ENCODE measurements around the gene MKLN1.

MKLN1 gene

DNA sequence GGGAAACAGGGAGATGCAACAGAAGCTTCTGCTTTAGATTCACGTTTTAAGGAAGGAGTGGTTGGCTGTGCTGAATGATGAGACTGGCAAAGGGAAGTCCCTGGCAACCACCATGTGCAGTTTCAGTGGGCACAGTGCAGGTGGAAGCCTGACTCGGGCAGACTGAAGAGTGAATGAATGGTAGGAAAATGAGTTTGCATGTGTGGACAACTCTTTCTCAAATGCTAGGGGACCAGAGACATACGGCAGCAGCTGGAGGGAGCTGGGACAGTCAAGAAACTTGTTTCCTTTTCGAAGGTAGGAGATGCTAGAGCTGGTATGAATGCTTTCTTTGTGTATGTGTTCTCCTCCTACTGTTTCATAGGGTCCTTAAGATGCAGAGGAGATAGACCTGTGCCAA lies 199.8 kb downstream of the MKLN1 start:
- no peak for DNase-seq

DNA sequence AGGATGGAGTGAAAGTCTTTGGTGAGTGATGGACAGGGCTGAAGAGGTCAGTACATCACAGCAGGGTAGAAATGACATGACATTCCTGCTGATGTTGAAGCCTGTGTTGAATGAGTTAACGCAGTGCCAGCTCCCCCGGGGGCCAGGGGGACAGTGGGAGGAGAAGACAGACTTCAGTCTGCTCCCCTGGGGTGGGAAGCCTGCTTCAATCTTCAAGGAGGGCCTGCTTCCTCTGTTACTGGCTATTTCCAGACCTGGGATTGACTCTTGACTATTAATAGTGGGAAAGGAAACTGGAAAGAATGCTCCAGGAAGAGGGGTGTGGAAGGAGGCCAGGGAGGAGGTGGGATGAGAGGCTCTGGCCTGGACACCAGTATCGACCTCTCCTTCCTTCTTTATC lies 201.5 kb downstream of the MKLN1 start:
- no peak for DNase-seq

DNA sequence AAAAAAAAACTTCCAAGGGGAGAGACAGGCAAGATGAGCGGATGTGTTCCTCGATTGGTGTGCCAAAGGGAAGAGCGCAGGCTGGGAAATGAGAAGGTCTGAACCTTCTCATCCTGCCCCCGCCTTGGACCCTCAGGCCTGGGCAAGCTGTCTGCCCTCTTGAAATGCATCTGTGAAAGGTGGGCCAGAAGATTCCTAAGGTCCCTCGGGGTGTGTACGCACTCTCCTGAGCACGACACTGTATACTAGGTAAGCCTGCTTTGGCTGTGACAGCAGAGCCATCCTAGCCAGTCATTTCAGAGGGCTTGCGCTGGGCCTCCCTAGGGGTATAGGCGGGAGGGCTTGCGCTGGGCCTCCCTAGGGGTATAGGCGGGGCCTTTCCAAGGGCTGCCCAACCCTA lies 201.9 kb downstream of the MKLN1 start:
- DNase-seq: no peak

- DNase-seq: no peak
These were observed 202.5 kb downstream of the MKLN1 start for GRCh38 chr7:131530137-131530536.

DNA sequence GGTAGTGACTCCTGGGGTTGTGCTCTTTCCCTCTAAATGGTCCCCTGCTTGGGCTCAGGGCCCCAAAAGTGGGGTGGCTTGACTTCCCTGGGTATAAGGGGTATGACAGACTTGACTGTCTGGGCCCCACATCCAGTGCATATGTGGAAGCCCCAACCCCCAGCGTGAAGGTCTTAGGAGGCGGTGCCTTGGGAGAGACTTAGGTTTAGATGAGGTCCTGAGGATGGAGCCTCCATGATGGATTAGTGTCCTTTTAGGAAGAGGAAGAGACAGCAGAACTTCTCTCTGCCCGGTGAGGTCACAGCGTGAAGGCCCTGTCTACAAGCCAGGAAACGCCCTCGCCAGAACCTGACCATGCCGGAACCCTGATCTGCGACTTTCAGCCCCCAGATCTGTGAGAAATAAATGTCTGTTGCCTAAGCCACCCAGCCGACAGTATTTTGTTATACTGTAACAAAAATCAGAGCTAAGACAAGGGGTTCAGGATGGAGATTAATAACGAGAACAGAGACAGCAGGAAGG lies 205.0 kb downstream of the MKLN1 start:
- DNase-seq: no peak

- DNase-seq: no peak
These were observed 205.5 kb downstream of the MKLN1 start for GRCh38 chr7:131533151-131533559.

- DNase-seq: no peak
These were observed 206.2 kb downstream of the MKLN1 start for GRCh38 chr7:131533566-131534561.

DNA sequence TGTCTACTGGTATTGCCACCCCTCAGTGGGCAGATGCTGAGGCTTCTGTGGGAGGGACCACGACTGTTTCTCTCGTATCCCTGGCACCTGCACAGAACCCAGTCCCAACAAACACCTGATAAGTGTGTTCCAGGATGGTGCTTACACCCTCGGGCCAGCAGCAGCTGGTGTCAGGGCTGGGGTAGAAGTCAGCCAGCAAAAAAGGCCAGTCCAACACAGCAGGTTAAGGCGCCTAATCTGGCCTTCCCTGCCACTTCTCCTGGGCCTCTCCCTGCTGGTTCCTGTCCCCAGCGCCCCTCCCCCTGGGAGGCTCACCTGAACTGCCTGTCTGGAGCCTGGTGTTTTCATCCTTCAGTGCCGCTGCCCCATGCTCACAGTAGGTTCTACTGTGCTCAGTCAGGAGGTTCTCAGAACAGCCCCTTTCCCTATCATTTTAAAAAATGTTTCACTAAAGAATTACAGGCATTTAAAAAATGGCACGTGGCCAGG lies 208.7 kb downstream of the MKLN1 start:
- no peak for DNase-seq

- DNase-seq: no peak
These were observed 209.9 kb downstream of the MKLN1 start for GRCh38 chr7:131537571-131537978.

DNA sequence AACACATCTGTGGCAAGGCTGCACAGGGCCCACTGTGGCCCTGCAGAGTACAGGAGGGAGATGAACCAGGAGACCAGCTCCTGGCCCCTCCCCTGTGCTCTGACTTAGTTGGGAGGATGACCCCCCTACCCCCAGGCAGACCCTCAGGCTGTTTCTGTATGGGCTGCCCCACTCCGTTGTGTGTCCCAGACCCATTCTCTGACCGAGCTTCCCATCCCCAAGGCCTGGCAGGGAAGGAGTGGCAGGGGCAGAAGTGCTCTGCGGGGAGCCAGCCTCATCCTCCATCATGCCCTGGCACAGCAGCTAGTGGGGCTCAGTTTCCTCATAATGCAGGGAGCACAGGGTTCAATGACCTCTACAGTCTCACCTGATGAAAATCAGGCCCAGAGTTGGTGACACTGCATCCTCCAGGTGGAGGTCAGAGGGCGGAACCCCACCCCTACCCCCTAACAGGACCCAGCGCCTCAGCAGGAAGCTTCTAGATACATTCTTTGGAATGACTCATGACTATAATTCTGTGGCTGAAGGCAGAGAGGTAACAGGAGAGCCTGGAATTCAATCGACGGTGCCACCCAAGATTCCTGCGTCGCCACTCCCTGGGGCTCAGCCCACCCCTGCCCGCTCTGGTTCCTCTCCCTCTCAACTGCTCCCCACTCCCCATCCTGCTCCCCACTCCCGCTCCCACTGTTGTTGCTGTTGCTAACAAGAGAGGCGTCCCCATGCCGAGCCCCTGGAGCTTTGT lies 210.6 kb downstream of the MKLN1 start:
- no peak for DNase-seq

DNA sequence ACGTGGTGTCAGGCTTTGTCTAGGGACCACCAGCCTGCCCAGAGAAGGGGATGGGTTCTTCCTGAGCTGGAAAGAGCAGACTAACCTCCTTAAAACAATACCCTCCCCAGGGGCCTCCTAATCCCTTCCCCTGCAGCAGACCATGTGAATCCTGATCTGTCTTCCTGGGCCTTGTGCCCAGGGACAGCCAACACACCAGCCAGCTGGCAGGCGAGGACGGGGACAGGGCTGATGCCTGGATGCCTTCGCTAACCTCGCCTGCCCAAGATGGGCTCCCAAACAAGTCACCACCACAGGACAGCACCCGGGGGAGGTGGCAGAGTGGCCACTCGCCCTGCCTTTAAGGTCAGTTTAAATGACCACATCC lies 211.1 kb downstream of the MKLN1 start:
- no peak for DNase-seq

DNA sequence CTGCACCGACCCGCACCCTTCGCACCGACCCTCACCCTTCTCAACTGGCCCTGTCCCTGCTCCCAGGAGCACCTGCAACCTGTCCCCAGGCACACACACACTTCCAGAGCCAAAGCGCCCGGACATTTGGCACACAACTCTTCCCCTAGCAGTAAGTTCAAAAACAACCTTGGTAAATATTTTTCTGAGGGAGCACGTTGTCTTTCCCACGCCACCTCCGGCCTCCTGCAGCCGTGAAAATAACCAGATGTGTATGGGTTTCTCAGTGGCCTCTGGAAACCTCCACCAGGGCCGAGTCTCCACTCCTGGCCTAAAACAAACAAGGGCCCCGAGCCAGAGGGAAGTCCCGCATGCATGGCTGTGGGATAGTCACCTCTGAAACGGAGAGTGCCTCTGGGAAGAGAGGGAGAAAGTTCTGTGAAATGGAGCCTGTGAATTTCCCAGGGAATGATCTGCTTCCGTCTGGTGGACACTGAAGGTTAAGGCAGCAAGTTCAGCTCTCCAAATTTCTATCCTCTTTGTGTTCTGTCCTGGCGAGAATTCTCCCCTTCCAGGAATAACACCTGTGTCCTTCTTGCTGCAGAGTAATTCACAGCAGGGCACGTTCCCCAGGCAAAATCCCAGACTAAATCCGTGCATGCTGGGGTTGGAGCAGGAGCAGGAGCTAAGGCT lies 213.0 kb downstream of the MKLN1 start:
- DNase-seq: no peak

- DNase-seq: no peak
These were observed 215.6 kb downstream of the MKLN1 start for GRCh38 chr7:131543298-131543697.

GRCh38 chr7:131544021-131544420 lies 216.3 kb downstream of the MKLN1 start:
- no peak for DNase-seq

- no peak for DNase-seq
These were observed 217.0 kb downstream of the MKLN1 start for GRCh38 chr7:131544449-131545301.

- DNase-seq: no peak
These were observed 218.4 kb downstream of the MKLN1 start for GRCh38 chr7:131546126-131546525.
